Mammary epithelial cell (primary cell): ENCODE measurements around the gene MEGF6.

ENCODE experiments used
- CTCF ChIP-seq, 2 donors: IDR thresholded peaks in 1 of 2; conservative IDR thresholded peaks in 1 of 2; 2 replicates each; pipeline ENCODE4 v1.5.1; 2011 to 2012; ENCODE audit warnings: inconsistent platforms in 2 of 2, low read length in 2 of 2, mild to moderate bottlenecking in 2 of 2, control low read depth in 1 of 2, low read depth in 1 of 2; ENCODE audit not compliant: insufficient read depth in 1 of 2; ENCODE audit errors: extremely low read depth in 1 of 2
- EZH2 ChIP-seq: IDR thresholded peaks from 2 replicates; pipeline ENCODE4 v1.6.1; 2012; ENCODE audit warnings: low read length, inconsistent platforms, borderline replicate concordance

GRCh38 chr1:3466366-3467075 is 144.8 kb downstream of the MEGF6 start:
- TF ChIP-seq EZH2 (no peak), CTCF (conservative IDR thresholded peaks at IDR 0.05 in 1 of 2, IDR thresholded peaks at IDR 0.05 in 1 of 2; ENCODE audit: extremely low read depth in 1 of 2, insufficient read depth in 1 of 2, low read depth in 1 of 2, low read length in 2 of 2) (no peak)
